Naive thymus-derived CD8-positive, alpha-beta T cell (primary cell): ENCODE results near the gene DNAJC21. TPM values are rescaled to one million over a fixed set of nuclear protein-coding genes. Genes with fewer than 3 reads are reported as not detected.
"Not testable (repeated sequence)": the region's sequence is repeated elsewhere in the genome, so short reads cannot be mapped to it uniquely, and the experiment has no call there.

Experiments
- ATAC-seq, 2 donors: fragments of 150-1000 bp; cut with Tn5 transposase in 1 of 2; sonication (Bioruptor Pico), chemical (Tn5 transposase) in 1 of 2; 1 replicate in 1 of 2; 2 replicates in 1 of 2; pipeline ENCODE4 v1.10.0; 2021; ENCODE audit warnings: mild to moderate bottlenecking in 2 of 2, moderate library complexity in 2 of 2
- POLR2A ChIA-PET: fragments of 350-600 bp; sonication (Branson Sonifier 250); formaldehyde crosslinking; loops from one replicate; lab custom pipeline; 2021; ENCODE audit warnings: antibody characterized with exemption; lab: Charles Lee
- DNase-seq, 10 donors: peaks; one replicate each; pipeline versions ENCODE4 v3.0.0 to v3.0.0-alpha.2; 2020 to 2022
- H3K27ac Mint-ChIP-seq, 10 donors: one replicate each; pipeline ENCODE4 v1.8.0; 2020 to 2022; ENCODE audit warnings: mild to moderate bottlenecking in 10 of 10, mixed read lengths in 10 of 10, moderate library complexity in 4 of 10, inconsistent platforms in 1 of 10
- H3K27me3 Mint-ChIP-seq, 5 donors: one replicate each; pipeline ENCODE4 v1.8.0; 2021 to 2022; ENCODE audit warnings: mixed read lengths in 5 of 5
- H3K36me3 Mint-ChIP-seq, 3 donors: one replicate each; pipeline ENCODE4 v1.8.0; 2020 to 2022; ENCODE audit warnings: mixed read lengths in 3 of 3, mild to moderate bottlenecking in 2 of 3, inconsistent platforms in 1 of 3
- H3K4me1 Mint-ChIP-seq, 4 donors: one replicate each; pipeline ENCODE4 v1.8.0; 2021 to 2022; ENCODE audit warnings: mixed read lengths in 4 of 4
- H3K4me3 Mint-ChIP-seq, 10 donors: one replicate each; pipeline ENCODE4 v1.8.0; 2020 to 2022; ENCODE audit warnings: mild to moderate bottlenecking in 10 of 10, mixed read lengths in 10 of 10, moderate library complexity in 6 of 10, inconsistent platforms in 1 of 10
- H3K9me3 Mint-ChIP-seq, 9 donors: one replicate each; pipeline ENCODE4 v1.8.0; 2020 to 2022; ENCODE audit warnings: mixed read lengths in 9 of 9, mild to moderate bottlenecking in 3 of 9, inconsistent platforms in 1 of 9, moderate library complexity in 1 of 9
- polyA plus RNA-seq, 3 donors: library from polyadenylated mRNA; unstranded; fragments of 300-500 nt; fragmentation: Illumina TruSeq; gene quantifications; one replicate each; pipeline ENCODE4 v1.2.3, GENCODE V29; 2021
- total RNA-seq, 8 experiments: library from RNA in 2 of 8; stranded (reverse) in 2 of 8; gene quantifications; one replicate each; pipeline ENCODE4 v1.2.3 and lab custom pipeline; 2021 to 2026

DNAJC21 gene
- total and polyA plus RNA-seq, 5 experiments from 2014 or later: 14.6 to 62.6 (median 27.6) TPM

GRCh38 chr5:34957857-34958690 is 28.7 kb downstream of the DNAJC21 start:
- POLR2A ChIA-PET: no interaction called here
- peak; percentile 52 to 53 for ATAC-seq
- no peaks in the 10 kb centered on the region for H3K27me3 Mint-ChIP-seq
- no peaks in the 10 kb centered on the region for H3K9me3 Mint-ChIP-seq
- peak overlapping the region in 6 of 10 donors; percentile 27 to 69 (median 36) for H3K27ac Mint-ChIP-seq
- H3K4me3 Mint-ChIP-seq: no peak overlapping the region
- peaks cover 0 to 8% (median 0%) of the 10 kb centered on the region in 4 donors for H3K4me1 Mint-ChIP-seq
- H3K36me3 Mint-ChIP-seq: peaks cover 0 to 36% (median 15%) of the 10 kb centered on the region in 3 donors
- peak in 1 of 10 donors; percentile 7 for DNase-seq

- Mint-ChIP-seq H3K4me3 (no peak overlapping the region), H3K27ac (peak overlapping the region in 6 of 10 donors; percentile 7 to 46 (median 26)), H3K36me3 (peaks cover 0 to 24% (median 12%) of the 10 kb centered on the region in 3 donors), H3K27me3 (no peaks in the 10 kb centered on the region), H3K9me3 (no peaks in the 10 kb centered on the region), H3K4me1 (peaks cover 0 to 8% (median 0%) of the 10 kb centered on the region in 4 donors)
- DNase-seq (no peak), ATAC-seq (no peak)
- POLR2A ChIA-PET: no interaction called here
Observed at GRCh38 chr5:34959323-34959722, 30.0 kb downstream of the DNAJC21 start.

GRCh38 chr5:34967540-34967939 is 38.2 kb downstream of the DNAJC21 start:
- no peak for DNase-seq
- H3K27ac Mint-ChIP-seq: no peak overlapping the region
- peaks cover 0 to 1% (median 0%) of the 10 kb centered on the region in 4 donors for H3K4me1 Mint-ChIP-seq
- no peak for ATAC-seq
- H3K27me3 Mint-ChIP-seq: no peaks in the 10 kb centered on the region
- peaks cover 3 to 15% (median 11%) of the 10 kb centered on the region in 3 donors for H3K36me3 Mint-ChIP-seq
- H3K4me3 Mint-ChIP-seq: no peak overlapping the region
- H3K9me3 Mint-ChIP-seq: peaks cover 4 to 15% (median 11%) of the 10 kb centered on the region in 9 donors
- POLR2A ChIA-PET: no interaction called here

GRCh38 chr5:34968258-34968657 is 38.9 kb downstream of the DNAJC21 start:
- Mint-ChIP-seq H3K4me3 (no peak overlapping the region), H3K36me3 (peaks cover 3 to 15% (median 11%) of the 10 kb centered on the region in 3 donors), H3K27me3 (no peaks in the 10 kb centered on the region), H3K27ac (no peak overlapping the region), H3K9me3 (peaks cover 4 to 15% (median 11%) of the 10 kb centered on the region in 9 donors), H3K4me1 (peaks cover 0 to 1% (median 0%) of the 10 kb centered on the region in 4 donors)
- POLR2A ChIA-PET: no interaction called here
- DNase-seq: no peak
- no peak for ATAC-seq

DNA sequence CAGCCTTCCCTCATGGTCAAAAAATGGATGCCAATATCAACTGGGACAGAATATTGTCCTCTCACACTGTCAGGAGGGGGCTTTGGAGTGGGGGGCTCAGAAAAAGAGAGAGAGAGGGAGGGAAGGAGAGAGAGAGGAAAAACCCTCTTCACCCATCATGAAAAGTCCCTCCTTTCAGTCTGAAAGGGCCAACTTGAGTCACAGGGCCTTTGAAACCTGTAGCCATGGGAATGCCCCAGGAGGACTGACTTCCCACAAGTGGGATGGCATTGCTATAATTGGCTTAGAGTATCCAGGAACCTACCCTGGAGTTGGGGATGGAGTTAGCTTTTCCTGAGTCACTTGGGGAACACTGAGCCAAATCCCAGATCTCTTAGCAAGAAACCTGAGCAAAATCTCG is 41.2 kb downstream of the DNAJC21 start:
- no peak for ATAC-seq
- no peak overlapping the region for H3K4me3 Mint-ChIP-seq
- peaks cover 3 to 15% (median 11%) of the 10 kb centered on the region in 3 donors for H3K36me3 Mint-ChIP-seq
- POLR2A ChIA-PET: no interaction called here
- H3K27ac Mint-ChIP-seq: no peak overlapping the region
- no peak for DNase-seq
- H3K4me1 Mint-ChIP-seq: no peaks in the 10 kb centered on the region
- peaks cover 0 to 2% (median 0%) of the 10 kb centered on the region in 5 donors for H3K27me3 Mint-ChIP-seq
- H3K9me3 Mint-ChIP-seq: peaks cover 4 to 13% (median 10%) of the 10 kb centered on the region in 9 donors

DNA sequence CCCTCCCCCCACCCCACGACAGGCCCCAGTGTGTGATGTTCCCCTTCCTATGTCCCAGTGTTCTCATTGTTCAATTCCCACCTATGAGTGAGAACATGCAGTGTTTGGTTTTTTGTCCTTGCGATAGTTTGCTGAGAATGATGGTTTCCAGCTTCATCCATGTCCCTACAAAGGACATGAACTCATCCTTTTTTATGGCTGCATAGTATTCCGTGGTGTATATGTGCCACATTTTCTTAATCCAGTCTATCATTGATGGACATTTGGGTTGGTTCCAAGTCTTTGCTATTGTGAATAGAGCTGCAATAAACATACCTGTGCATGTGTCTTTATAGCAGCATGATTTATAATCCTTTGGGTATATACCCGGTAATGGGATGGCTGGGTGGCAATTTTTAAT is 42.3 kb downstream of the DNAJC21 start:
- DNase-seq, H3K36me3 Mint-ChIP-seq, H3K27me3 Mint-ChIP-seq, POLR2A ChIA-PET, H3K4me1 Mint-ChIP-seq, H3K27ac Mint-ChIP-seq, ATAC-seq, H3K4me3 Mint-ChIP-seq, H3K9me3 Mint-ChIP-seq: not testable (repeated sequence)

DNA sequence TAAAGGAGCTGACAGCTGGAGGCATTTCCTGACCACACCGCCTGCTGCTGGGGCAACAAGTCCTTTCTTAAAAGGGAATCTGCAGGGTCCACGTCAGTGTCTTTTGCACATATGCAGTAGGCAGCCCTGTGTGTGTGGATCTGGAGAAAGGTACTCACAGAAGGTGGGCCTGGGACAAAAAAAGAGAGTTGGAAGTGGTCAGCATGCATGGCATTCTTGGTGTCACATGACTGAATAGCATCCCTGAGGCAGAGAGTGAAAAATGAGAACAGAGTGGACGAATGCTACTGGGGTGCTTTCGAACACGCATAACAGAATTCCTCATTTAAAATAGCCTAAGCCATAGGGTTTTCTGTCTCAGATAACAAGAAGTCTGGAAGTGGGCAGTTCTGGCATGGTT is 47.0 kb downstream of the DNAJC21 start:
- POLR2A ChIA-PET: no interaction called here
- Mint-ChIP-seq H3K27me3 (peaks cover 0 to 11% (median 2%) of the 10 kb centered on the region in 5 donors), H3K4me1 (peaks cover 0 to 2% (median 0%) of the 10 kb centered on the region in 4 donors), H3K36me3 (peaks cover 0 to 2% (median 0%) of the 10 kb centered on the region in 3 donors), H3K4me3 (no peak overlapping the region), H3K27ac (no peak overlapping the region), H3K9me3 (peaks cover 0 to 4% (median 2%) of the 10 kb centered on the region in 9 donors)
- ATAC-seq: no peak
- DNase-seq: no peak

- Mint-ChIP-seq H3K4me3 (no peak overlapping the region), H3K27me3 (peaks cover 0 to 11% (median 2%) of the 10 kb centered on the region in 5 donors), H3K4me1 (peaks cover 0 to 2% (median 0%) of the 10 kb centered on the region in 4 donors), H3K9me3 (peaks cover 0 to 22% (median 10%) of the 10 kb centered on the region in 9 donors), H3K36me3 (peaks cover 0 to 10% (median 2%) of the 10 kb centered on the region in 3 donors), H3K27ac (no peak overlapping the region)
- no peak for DNase-seq
- ATAC-seq: no peak
- POLR2A ChIA-PET: no interaction called here
Observed at GRCh38 chr5:34977934-34978613, 48.7 kb downstream of the DNAJC21 start.

- peaks cover 0 to 26% (median 10%) of the 10 kb centered on the region in 9 donors for H3K9me3 Mint-ChIP-seq
- ATAC-seq: no peak
Observed at GRCh38 chr5:34978681-34979080, 49.3 kb downstream of the DNAJC21 start.

DNA sequence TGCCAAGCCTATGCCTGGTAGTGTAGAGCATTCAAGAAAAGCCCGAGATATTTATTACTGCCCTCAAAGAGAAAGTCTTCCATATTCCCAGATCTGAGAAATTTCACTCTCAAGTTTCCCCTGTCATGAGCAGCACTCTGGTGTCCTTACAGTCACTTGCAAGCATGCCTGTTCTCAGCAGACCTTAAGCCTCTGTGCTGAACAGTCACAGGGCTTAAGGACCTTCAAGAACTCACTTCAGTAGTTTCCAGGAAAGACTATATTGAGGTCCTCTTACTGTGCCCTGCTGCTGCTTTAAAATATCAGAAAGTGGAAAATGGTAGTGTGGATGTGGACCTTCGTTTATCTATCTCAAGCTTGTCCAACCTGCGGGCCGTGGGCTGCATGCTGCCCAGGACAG is 53.5 kb downstream of the DNAJC21 start:
- peaks cover 0 to 32% (median 11%) of the 10 kb centered on the region in 3 donors for H3K36me3 Mint-ChIP-seq
- peaks cover 6 to 16% (median 12%) of the 10 kb centered on the region in 5 donors for H3K27me3 Mint-ChIP-seq
- no peak overlapping the region for H3K4me3 Mint-ChIP-seq
- peaks cover 14 to 54% (median 31%) of the 10 kb centered on the region in 9 donors for H3K9me3 Mint-ChIP-seq
- POLR2A ChIA-PET: no interaction called here
- no peak overlapping the region for H3K27ac Mint-ChIP-seq
- no peak for DNase-seq
- H3K4me1 Mint-ChIP-seq: no peaks in the 10 kb centered on the region
- ATAC-seq: no peak

More at GRCh38 chr5:34978681-34979080, 49.3 kb downstream of the DNAJC21 start:
- POLR2A ChIA-PET: no interaction called here
- Mint-ChIP-seq H3K36me3 (peaks cover 0 to 10% (median 2%) of the 10 kb centered on the region in 3 donors), H3K4me3 (no peak overlapping the region), H3K27ac (no peak overlapping the region), H3K4me1 (peaks cover 0 to 2% (median 0%) of the 10 kb centered on the region in 4 donors), H3K27me3 (peaks cover 0 to 11% (median 2%) of the 10 kb centered on the region in 5 donors)
- no peak for DNase-seq

GRCh38 chr5:34986965-34987364 is 57.6 kb downstream of the DNAJC21 start:
- ATAC-seq: no peak
- POLR2A ChIA-PET: no interaction called here
- Mint-ChIP-seq H3K4me3 (no peak overlapping the region), H3K27ac (no peak overlapping the region), H3K27me3 (peaks cover 22 to 50% (median 28%) of the 10 kb centered on the region in 5 donors), H3K36me3 (peaks cover 0 to 33% (median 10%) of the 10 kb centered on the region in 3 donors), H3K4me1 (no peaks in the 10 kb centered on the region), H3K9me3 (peaks cover 14 to 55% (median 25%) of the 10 kb centered on the region in 9 donors)
- no peak for DNase-seq

DNA sequence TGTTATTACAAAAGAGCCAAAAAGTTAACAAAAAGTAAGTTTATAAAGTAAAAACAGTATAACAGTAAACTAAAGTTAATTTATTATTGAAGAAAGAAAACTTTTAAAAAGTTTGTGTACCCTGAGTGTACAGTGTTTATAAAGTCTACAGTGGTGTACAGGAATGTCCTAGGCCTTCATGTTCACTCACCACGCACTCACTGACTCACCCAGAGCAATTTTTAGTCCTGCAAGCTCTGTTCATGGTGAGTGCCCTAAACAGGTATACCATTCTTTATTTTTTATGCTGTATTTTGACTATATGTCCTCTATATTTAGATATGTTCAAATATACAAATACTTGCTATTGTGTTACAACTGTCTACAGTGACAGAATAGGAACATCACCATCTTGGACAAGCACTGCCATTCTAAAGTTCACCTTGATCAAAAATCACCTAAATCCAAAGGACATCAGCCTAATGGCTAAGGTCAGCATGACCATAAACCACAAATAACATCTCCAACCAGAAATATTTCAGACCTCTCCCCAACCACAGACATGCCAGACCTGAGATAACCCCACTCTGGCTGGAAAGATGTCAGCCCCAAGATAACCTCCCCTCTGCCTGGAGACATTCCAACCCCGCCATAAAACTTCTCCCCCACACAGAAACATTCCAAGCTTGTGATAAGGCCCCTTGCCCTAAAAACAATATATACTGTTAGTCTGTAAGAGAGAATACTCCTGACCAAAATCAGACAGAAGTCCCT is 62.3 kb downstream of the DNAJC21 start:
- peaks cover 26 to 80% (median 52%) of the 10 kb centered on the region in 5 donors for H3K27me3 Mint-ChIP-seq
- no peak overlapping the region for H3K4me3 Mint-ChIP-seq
- H3K4me1 Mint-ChIP-seq: no peaks in the 10 kb centered on the region
- no peak overlapping the region for H3K27ac Mint-ChIP-seq
- no peak for DNase-seq
- peaks cover 0 to 13% (median 6%) of the 10 kb centered on the region in 3 donors for H3K36me3 Mint-ChIP-seq
- no peak for ATAC-seq
- H3K9me3 Mint-ChIP-seq: peaks cover 6 to 21% (median 11%) of the 10 kb centered on the region in 9 donors
- POLR2A ChIA-PET: no interaction called here
